GM12872 (cell line): Measurements from ENCODE around the gene SERPINA5.

Source experiments
- TF ChIP-seq, protein P1 (sequence below): IDR thresholded peaks from 3 replicates; pipeline ENCODE4 v1.5.1; 2011; ENCODE audit warnings: low read depth, mild to moderate bottlenecking, low read length, moderate library complexity; ENCODE audit not compliant: insufficient read depth

Gene SERPINA5

DNA sequence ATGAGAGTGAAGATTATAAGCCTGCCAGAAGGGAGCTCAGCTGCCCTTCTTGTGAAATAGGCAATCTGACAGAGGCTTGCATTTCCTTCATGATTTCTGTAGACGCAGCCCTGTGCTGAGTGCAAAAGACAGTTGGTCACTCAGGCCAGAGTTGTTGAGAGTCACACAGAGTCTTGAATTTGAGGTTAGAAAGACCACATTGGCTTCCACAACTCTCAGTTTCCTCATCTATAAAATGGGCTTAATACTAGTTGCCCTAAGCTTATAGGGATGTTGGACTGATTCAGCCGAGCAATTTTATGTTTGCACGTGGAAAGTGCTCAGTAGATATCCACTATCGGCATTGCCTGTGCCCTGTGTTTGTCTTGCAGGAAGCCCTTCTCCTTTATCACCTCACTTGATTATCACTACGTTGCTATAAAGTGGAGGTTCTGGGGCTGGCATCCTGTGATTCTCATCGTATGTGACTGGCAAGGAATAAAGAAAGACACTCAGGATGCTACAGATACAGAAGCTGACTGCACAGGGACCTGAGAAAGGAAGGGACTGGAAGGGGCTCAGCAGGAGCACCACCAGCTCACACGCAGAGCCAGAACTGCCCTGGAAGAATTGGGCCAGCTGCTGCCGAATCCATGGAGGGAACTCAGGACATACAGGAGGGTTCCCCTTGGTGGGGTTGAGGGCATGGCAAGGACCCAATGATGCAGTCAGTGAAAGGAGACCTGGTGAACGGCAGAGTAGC lies 39.8 kb upstream of the SERPINA5 start:
- TF ChIP-seq, protein P1, sequence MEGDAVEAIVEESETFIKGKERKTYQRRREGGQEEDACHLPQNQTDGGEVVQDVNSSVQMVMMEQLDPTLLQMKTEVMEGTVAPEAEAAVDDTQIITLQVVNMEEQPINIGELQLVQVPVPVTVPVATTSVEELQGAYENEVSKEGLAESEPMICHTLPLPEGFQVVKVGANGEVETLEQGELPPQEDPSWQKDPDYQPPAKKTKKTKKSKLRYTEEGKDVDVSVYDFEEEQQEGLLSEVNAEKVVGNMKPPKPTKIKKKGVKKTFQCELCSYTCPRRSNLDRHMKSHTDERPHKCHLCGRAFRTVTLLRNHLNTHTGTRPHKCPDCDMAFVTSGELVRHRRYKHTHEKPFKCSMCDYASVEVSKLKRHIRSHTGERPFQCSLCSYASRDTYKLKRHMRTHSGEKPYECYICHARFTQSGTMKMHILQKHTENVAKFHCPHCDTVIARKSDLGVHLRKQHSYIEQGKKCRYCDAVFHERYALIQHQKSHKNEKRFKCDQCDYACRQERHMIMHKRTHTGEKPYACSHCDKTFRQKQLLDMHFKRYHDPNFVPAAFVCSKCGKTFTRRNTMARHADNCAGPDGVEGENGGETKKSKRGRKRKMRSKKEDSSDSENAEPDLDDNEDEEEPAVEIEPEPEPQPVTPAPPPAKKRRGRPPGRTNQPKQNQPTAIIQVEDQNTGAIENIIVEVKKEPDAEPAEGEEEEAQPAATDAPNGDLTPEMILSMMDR, result no peak

GRCh38 chr14:94542111-94542810 lies 39.0 kb upstream of the SERPINA5 start:
- TF ChIP-seq, protein P1, result no peak

GRCh38 chr14:94542811-94543440 lies 38.3 kb upstream of the SERPINA5 start:
- TF ChIP-seq, protein P1, result no peak

DNA sequence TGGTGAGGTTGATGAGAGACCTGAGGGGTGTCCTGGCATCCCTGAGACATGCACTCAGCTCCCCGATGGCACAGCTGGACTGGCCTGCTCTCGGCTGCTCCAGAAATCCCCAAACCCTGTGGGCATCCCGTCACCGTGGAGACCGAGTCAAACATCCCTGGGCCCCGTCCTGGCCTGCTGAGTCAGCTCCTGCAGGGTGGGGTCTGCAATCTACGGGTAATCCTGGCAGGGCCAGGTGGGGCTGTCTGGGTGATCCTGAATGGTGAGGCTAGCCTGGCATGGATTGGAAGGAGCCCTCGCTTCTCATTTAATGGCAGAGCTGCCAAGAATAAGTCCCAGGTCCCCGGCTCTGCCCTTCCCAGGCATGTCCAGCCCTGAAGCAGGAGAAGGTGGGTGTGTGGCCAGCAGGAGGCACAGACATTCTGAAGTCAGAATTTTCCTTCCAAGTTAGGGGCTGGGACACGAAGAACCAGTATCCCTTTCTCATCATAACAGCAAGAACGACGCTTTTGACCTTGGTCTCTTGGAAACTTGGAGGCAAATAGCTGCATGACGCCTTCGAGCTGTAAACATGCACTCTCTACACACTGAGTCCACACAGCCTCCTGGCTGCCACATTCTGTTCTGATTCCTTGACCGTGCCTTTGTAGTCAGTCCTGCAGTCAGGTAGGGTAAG lies 37.6 kb upstream of the SERPINA5 start:
- TF ChIP-seq, protein P1, result no peak

DNA sequence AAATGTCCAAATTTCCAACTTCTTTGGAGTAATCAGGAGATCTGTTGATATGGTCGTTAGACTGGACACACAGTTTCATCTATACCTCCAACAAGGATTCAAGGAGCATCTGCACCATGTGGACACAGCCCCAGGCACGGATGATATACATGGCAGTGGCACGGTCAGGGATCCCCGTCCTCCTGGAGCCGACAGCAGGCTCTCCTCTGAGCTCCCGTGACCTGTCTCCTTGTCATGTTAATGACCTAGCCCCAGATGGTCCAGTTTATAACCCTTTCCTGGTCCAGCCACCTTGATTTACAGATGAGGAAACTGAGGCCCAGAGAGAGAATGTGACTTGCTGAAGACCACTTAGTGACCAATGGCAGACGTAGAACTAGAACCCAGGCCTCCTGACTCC lies 36.5 kb upstream of the SERPINA5 start:
- TF ChIP-seq, protein P1, result no peak

DNA sequence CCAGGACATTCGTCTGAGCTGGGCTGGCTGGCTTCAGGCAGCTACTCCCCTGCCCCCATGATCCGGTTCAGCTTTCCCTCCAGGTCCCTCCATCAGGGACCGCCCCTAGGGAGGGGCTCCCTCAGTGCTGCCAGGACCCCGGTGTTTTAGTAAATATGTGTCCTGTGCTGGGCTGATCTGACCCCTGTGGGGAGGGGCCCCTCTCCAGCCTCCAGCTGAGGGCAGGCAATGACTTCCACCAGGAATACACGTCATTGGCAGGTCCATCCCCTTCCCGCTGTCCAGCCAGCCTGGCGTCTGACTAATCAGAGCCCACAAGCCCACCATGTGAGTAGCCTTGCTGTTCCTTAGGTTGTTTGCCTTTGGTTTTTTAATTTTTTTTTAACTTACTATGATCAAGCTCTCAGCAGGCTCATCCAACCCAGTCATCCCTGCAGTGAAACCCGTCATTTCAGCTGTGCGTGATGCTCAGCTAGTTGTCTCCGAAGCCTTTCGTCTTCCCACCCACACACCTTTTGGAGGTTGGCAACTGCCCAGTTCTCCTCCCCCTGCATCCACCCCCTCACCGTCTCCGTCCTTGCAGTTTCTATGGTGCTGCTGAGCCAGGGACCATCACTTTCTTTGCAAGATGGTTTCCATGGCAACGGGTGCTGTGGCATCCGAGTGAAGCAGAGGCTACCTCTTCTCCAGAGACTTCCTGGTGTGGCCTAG lies 35.9 kb upstream of the SERPINA5 start:
- TF ChIP-seq, protein P1, result no peak
